BE2C (cell line): ENCODE results near the gene DRGX.

Source experiments
- DNase-seq: peaks from one replicate; pipeline ENCODE4 v3.0.0-alpha.2; 2020
- H3K27me3 ChIP-seq: fragments of 250-450 bp; sonication (Bioruptor Pico); 2 replicates; pipeline ENCODE4 v1.5.1; 2020; ENCODE audit warnings: mild to moderate bottlenecking
- H3K36me3 ChIP-seq: fragments of 250-450 bp; sonication (Bioruptor Pico); 2 replicates; pipeline ENCODE4 v1.5.1; 2020; ENCODE audit warnings: mild to moderate bottlenecking
- H3K4me1 ChIP-seq: fragments of 250-450 bp; sonication (Bioruptor Pico); 2 replicates; pipeline ENCODE4 v1.5.1; 2020
- H3K4me3 ChIP-seq: 2 replicates; pipeline ENCODE4 v1.5.1; 2011; ENCODE audit warnings: low read depth, low read length
- H3K9me3 ChIP-seq: fragments of 250-450 bp; sonication (Bioruptor Pico); 2 replicates; pipeline ENCODE4 v1.5.1; 2020
- CTCF ChIP-seq: IDR thresholded peaks from 2 replicates; pipeline ENCODE4 v1.5.1; 2012; ENCODE audit warnings: mild to moderate bottlenecking, low read depth, low read length

The DRGX gene

DNA sequence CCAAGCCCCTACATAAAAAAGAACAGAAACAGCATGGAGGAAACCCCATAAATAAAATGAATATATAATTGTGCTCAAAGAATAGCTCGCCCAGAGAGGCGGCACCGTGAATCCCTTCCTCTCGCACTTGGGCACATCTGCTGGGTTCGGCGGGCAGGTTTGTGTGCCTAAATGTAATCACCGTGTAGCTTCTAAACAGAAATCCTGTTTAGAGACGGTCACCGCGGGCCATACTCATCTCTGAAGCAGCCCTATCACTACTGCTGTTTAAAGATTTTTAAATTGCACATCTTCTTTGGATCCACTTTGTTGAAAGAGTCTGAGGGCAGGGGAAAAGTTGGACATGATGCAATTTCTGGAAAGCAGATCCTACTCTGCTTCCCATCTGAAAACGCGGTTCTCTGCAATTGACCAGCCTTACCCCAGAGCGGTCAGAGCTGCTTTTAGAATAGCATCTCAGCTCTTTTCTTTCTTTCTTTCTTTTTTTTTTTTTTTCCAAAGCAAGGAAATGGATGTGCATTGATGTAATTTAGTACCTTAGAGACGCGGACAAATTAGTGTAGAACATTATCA lies 6.4 kb downstream of the DRGX start:
- no peak for TF ChIP-seq CTCF
- Histone ChIP-seq H3K9me3 (no peaks in the 10 kb centered on the region), H3K27me3 (peaks cover 44% of the 10 kb centered on the region), H3K36me3 (peaks cover 3% of the 10 kb centered on the region; the same call in 1 of the 2 replicates), H3K4me1 (peaks cover 10% of the 10 kb centered on the region), H3K4me3 (peak overlapping the region; percentile 23)
- DNase-seq: peak; percentile 37

GRCh38 chr10:49388161-49388560 lies 7.7 kb downstream of the DRGX start:
- DNase-seq: peak; percentile 58
- peaks cover 31% of the 10 kb centered on the region for H3K27me3 ChIP-seq
- TF ChIP-seq CTCF: no peak; the same call in 1 of the 2 replicates
- H3K4me1 ChIP-seq: peaks cover 9% of the 10 kb centered on the region
- H3K9me3 ChIP-seq: no peaks in the 10 kb centered on the region
- H3K4me3 ChIP-seq: peak overlapping the region; percentile 23
- peaks cover 3% of the 10 kb centered on the region; the same call in 1 of the 2 replicates for H3K36me3 ChIP-seq

- peaks cover 3% of the 10 kb centered on the region; the same call in 1 of the 2 replicates for H3K36me3 ChIP-seq
- H3K9me3 ChIP-seq: no peaks in the 10 kb centered on the region
- no peak for DNase-seq
- peaks cover 21% of the 10 kb centered on the region for H3K27me3 ChIP-seq
- H3K4me1 ChIP-seq: peaks cover 9% of the 10 kb centered on the region
- no peak for TF ChIP-seq CTCF
- no peak overlapping the region for H3K4me3 ChIP-seq
Observed at GRCh38 chr10:49387071-49387470, 8.8 kb downstream of the DRGX start.

DNA sequence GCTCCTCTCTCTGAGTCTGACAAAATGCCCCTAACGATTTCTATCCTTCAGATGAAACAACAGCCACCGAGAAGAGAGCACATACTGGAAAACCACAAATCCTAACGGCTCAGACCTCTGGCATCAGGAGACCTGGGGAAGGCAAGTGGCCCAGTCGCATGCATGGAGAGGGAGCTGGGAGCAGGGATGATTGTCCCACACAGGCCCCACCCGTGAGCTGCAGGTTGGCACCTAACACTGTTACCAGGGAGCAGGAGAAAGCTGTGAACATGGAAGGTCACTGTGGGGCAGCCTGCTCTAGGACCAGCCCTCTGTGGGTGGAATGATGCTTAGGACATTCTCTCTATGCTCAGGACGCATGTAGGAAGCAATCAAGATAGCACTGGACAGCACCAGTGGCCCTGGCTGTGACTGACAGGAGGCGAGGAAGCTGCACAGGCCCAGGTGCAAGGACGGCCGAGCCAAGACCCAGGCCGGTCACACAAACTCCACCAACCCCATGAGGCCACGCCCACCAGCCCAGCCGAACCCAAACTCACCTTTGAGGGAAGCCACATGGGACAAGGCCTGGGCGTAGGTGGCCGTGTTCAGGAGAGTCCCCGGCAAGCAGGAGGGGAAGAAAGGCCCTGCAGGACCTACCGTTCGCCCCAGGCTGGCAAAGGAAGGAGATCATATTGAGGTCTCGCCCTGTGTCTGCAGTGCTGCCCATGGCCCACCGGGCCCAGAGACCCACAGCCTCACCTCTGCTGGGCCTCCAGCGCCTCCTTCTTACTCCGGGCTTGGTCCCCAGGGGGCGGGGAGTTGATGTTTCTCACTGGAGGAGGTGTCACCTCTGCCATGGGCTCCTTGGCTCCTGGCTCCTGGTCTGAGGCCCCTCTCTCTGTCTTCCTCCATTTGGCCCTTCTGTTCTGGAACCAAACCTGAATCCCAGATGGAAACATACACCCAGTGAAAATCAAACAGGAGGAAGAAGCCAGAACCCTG lies 9.7 kb downstream of the DRGX start:
- Histone ChIP-seq H3K4me1 (peaks cover 9% of the 10 kb centered on the region), H3K9me3 (no peaks in the 10 kb centered on the region), H3K4me3 (no peak overlapping the region), H3K36me3 (peaks cover 3% of the 10 kb centered on the region; the same call in 1 of the 2 replicates), H3K27me3 (peaks cover 14% of the 10 kb centered on the region)
- no peak for DNase-seq
- no peak for TF ChIP-seq CTCF

DNA sequence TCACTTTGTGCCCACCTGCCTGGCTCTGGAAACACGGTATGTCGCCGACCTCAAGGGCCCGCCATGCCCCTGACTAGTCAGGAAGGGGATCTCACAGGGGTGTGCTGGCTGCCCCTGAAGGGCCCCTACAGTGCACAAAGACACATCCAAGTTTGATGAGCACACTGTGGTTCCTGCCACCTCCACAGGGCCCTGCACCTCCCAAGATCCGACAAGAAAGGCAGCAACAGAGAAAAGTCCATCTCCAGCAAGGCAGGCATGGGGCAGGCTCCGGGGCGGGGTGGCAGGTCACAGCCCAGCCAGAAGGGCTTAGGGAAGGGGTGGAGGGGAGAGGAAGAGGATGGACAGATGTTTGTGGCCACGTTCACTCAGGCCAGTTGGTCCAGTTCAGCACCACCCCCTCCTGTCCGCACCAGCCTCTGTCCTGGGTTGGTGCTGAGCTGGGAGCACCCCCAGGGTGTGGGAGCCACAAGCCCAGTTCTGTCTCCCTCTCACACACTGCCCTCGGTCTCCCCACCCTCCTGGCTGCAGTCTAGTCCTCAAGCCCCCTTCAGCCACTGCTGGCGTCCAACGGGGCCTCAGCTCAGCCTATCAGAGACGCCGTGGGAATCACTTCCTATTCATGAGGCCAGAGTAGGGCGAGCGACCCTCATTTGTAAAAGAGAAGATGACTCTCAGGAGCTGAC lies 11.5 kb downstream of the DRGX start:
- no peaks in the 10 kb centered on the region for H3K9me3 ChIP-seq
- no peak for TF ChIP-seq CTCF
- H3K4me3 ChIP-seq: no peak overlapping the region
- H3K36me3 ChIP-seq: peaks cover 3% of the 10 kb centered on the region; the same call in 1 of the 2 replicates
- H3K4me1 ChIP-seq: peaks cover 9% of the 10 kb centered on the region
- no peak for DNase-seq
- H3K27me3 ChIP-seq: peaks cover 2% of the 10 kb centered on the region
